Measurements from ENCODE around the gene IFNGR2. TPM values are rescaled to one million over a fixed set of nuclear protein-coding genes. Genes with fewer than 3 reads are reported as not detected.

The IFNGR2 gene
- polyA plus RNA-seq, 1 of the 3 experiments (the other 2 are of a cell fraction) = 92.4 TPM

GRCh38 chr21:33367309-33367973 is 35.8 kb upstream of the IFNGR2 start:
- no peak for TF ChIP-seq JUND (IDR thresholded peaks at IDR 0.05)
- no peak for TF ChIP-seq RAD21 (IDR thresholded peaks at IDR 0.05; ENCODE audit: low read length)
- TF ChIP-seq RCOR1 (IDR thresholded peaks at IDR 0.05; ENCODE audit: low read length) = no peak
- no peak for TF ChIP-seq FOXM1 (IDR thresholded peaks at IDR 0.05; ENCODE audit: low read depth)
- no peak for TF ChIP-seq TEAD4 (IDR thresholded peaks at IDR 0.05; ENCODE audit: borderline replicate concordance, insufficient read depth)
- Histone ChIP-seq H3K9me2 (no peaks in the 10 kb centered on the region), H3K9me3 (peaks cover 7% of the 10 kb centered on the region; the same call in 1 of the 2 replicates), H3K27ac (ENCODE audit: low read depth in 2 of 2, low read length in 1 of 2) (no peak overlapping the region), H3K4me1 (ENCODE audit: control insufficient read depth in 1 of 2, insufficient read depth in 2 of 2, low read depth in 1 of 2, low read length in 1 of 2) (no peaks in the 10 kb centered on the region), H4K20me1 (ENCODE audit: insufficient read depth) (no peaks in the 10 kb centered on the region), H3K79me2 (ENCODE audit: insufficient read depth) (no peaks in the 10 kb centered on the region), H3K4me3 (ENCODE audit: low read depth in 2 of 2, low read length in 1 of 2) (no peak overlapping the region), H3F3A (replicated peaks; ENCODE audit: insufficient read depth) (peaks cover 3% of the 10 kb centered on the region), H2AFZ (ENCODE audit: low read depth) (no peak overlapping the region), H3K27me3 (ENCODE audit: insufficient read depth) (no peaks in the 10 kb centered on the region), H3K4me2 (no peak overlapping the region), H3K9ac (no peak overlapping the region), H3K36me3 (replicated peaks in 1 of 2; ENCODE audit: control insufficient read depth in 1 of 2, insufficient read depth in 2 of 2, low read length in 1 of 2) (no peaks in the 10 kb centered on the region)
- ChIA-PET POLR2A (no interaction called here), CTCF (interaction anchor here (0.7 to 1.5 kb wide), 3 partner anchors 18 to 170 kb away, joined by 3 to 4 read pairs (median 3); no protein-coding TSS in a partner anchor)
- DNase-seq = no peak
- 64% methylated on average over 7 of the region's 7 CpGs for WGBS (ENCODE audit: low lambda C conversion rate)

GRCh38 chr21:33368124-33368523 is 35.1 kb upstream of the IFNGR2 start:
- WGBS (ENCODE audit: low lambda C conversion rate) = 29% methylated on average over 4 of the region's 4 CpGs
- Histone ChIP-seq H3K4me1 (ENCODE audit: control insufficient read depth in 1 of 2, insufficient read depth in 2 of 2, low read depth in 1 of 2, low read length in 1 of 2) (no peaks in the 10 kb centered on the region), H4K20me1 (ENCODE audit: insufficient read depth) (no peaks in the 10 kb centered on the region), H3K27me3 (ENCODE audit: insufficient read depth) (no peaks in the 10 kb centered on the region), H3K4me2 (no peak overlapping the region), H3K9me2 (no peaks in the 10 kb centered on the region), H2AFZ (ENCODE audit: low read depth) (no peak overlapping the region), H3K79me2 (ENCODE audit: insufficient read depth) (no peaks in the 10 kb centered on the region), H3K36me3 (replicated peaks in 1 of 2; ENCODE audit: control insufficient read depth in 1 of 2, insufficient read depth in 2 of 2, low read length in 1 of 2) (no peaks in the 10 kb centered on the region), H3K27ac (ENCODE audit: low read depth in 2 of 2, low read length in 1 of 2) (no peak overlapping the region), H3K4me3 (ENCODE audit: low read depth in 2 of 2, low read length in 1 of 2) (no peak overlapping the region), H3K9ac (no peak overlapping the region), H3K9me3 (peaks cover 7% of the 10 kb centered on the region; the same call in 1 of the 2 replicates), H3F3A (replicated peaks; ENCODE audit: insufficient read depth) (peaks cover 3% of the 10 kb centered on the region)
- POLR2A ChIA-PET = no interaction called here
- no peak for DNase-seq
- CTCF ChIA-PET = interaction anchor here (1.3 to 3.8 kb wide), 2 partner anchors 168 to 170 kb away, joined by 3 to 14 read pairs; no protein-coding TSS in a partner anchor
- no peak for TF ChIP-seq NRF1 (IDR thresholded peaks at IDR 0.05; ENCODE audit: low read depth, low read length)
- TF ChIP-seq PBX3 (IDR thresholded peaks at IDR 0.05) = no peak
- TF ChIP-seq TEAD4 (IDR thresholded peaks at IDR 0.05; ENCODE audit: borderline replicate concordance, insufficient read depth) = no peak
- no peak for TF ChIP-seq RFX5 (IDR thresholded peaks at IDR 0.05; ENCODE audit: low read length)
- TF ChIP-seq CHD2 (IDR thresholded peaks at IDR 0.05; ENCODE audit: low read length, partially characterized antibody) = no peak
- no peak for TF ChIP-seq IRF3 (IDR thresholded peaks at IDR 0.05; ENCODE audit: low read depth, low read length)
- TF ChIP-seq MXI1 (IDR thresholded peaks at IDR 0.05; ENCODE audit: low read depth, low read length) = no peak
- TF ChIP-seq REST (IDR thresholded peaks at IDR 0.05; ENCODE audit: low read depth, low read length) = no peak
- no peak for TF ChIP-seq RCOR1 (IDR thresholded peaks at IDR 0.05; ENCODE audit: low read length)
- TF ChIP-seq GABPA (IDR thresholded peaks at IDR 0.05; ENCODE audit: low read depth) = no peak
- no peak for TF ChIP-seq FOXJ3 (CRISPR knock-in tag; IDR thresholded peaks at IDR 0.05)
- no peak for TF ChIP-seq SMC3 (IDR thresholded peaks at IDR 0.05; ENCODE audit: low read depth, low read length)
- TF ChIP-seq GATA2 (CRISPR knock-in tag; IDR thresholded peaks at IDR 0.05) = no peak
- TF ChIP-seq ZBTB33 (IDR thresholded peaks at IDR 0.05; ENCODE audit: borderline replicate concordance, low read depth) = no peak
- TF ChIP-seq FOXM1 (IDR thresholded peaks at IDR 0.05; ENCODE audit: low read depth) = no peak
- TF ChIP-seq EP300 (IDR thresholded peaks at IDR 0.05; ENCODE audit: borderline replicate concordance in 1 of 2, low read depth in 1 of 2, low read length in 1 of 2) = no peak
- no peak for TF ChIP-seq MAX (IDR thresholded peaks at IDR 0.05; ENCODE audit: low read depth)
- no peak for TF ChIP-seq YY1 (IDR thresholded peaks at IDR 0.05; ENCODE audit: low read depth)
